HG03354 (cell line): ENCODE data around the gene DMD.
"Not testable (repeated sequence)": the region's sequence is repeated elsewhere in the genome, so short reads cannot be mapped to it uniquely, and the experiment has no call there.

Experiments
- ATAC-seq: cut with Tn5 transposase; IDR thresholded peaks from one replicate; pipeline ENCODE4 v1.9.1; 2021; ENCODE audit warnings: mild to moderate bottlenecking; ENCODE audit not compliant: unreplicated experiment, poor library complexity, severe bottlenecking

DMD gene

GRCh38 chrX:31593353-31593752 is 1618.0 kb downstream of the DMD start:
- no peak for ATAC-seq

GRCh38 chrX:31591355-31591754 is 1620.0 kb downstream of the DMD start:
- no peak for ATAC-seq

GRCh38 chrX:31590581-31591114 is 1620.7 kb downstream of the DMD start:
- no peak for ATAC-seq

- no peak for ATAC-seq
Measured at GRCh38 chrX:31589503-31589902, 1621.8 kb downstream of the DMD start.

- no peak for ATAC-seq
Measured at GRCh38 chrX:31588355-31588754, 1623.0 kb downstream of the DMD start.

- not testable (repeated sequence) for ATAC-seq
Measured at GRCh38 chrX:31583892-31584291, 1627.5 kb downstream of the DMD start.

- ATAC-seq, result no peak
Measured at GRCh38 chrX:31580726-31581125, 1630.6 kb downstream of the DMD start.

GRCh38 chrX:31580227-31580626 is 1631.1 kb downstream of the DMD start:
- no peak for ATAC-seq

GRCh38 chrX:31572360-31572759 is 1639.0 kb downstream of the DMD start:
- no peak for ATAC-seq

GRCh38 chrX:31570658-31571057 is 1640.7 kb downstream of the DMD start:
- no peak for ATAC-seq

GRCh38 chrX:31563792-31564191 is 1647.6 kb downstream of the DMD start:
- ATAC-seq, result no peak

GRCh38 chrX:31555506-31555905 is 1655.8 kb downstream of the DMD start:
- ATAC-seq, result no peak

GRCh38 chrX:31551913-31552312 is 1659.4 kb downstream of the DMD start:
- ATAC-seq, result no peak

- ATAC-seq, result no peak
Measured at GRCh38 chrX:31550158-31550557, 1661.2 kb downstream of the DMD start.

GRCh38 chrX:31547816-31548215 is 1663.5 kb downstream of the DMD start:
- no peak for ATAC-seq

- no peak for ATAC-seq
Measured at GRCh38 chrX:31547416-31547815, 1663.9 kb downstream of the DMD start.

GRCh38 chrX:31546126-31546525 is 1665.2 kb downstream of the DMD start:
- ATAC-seq, result no peak

- no peak for ATAC-seq
Measured at GRCh38 chrX:31545726-31546125, 1665.6 kb downstream of the DMD start.

GRCh38 chrX:31545191-31545590 is 1666.2 kb downstream of the DMD start:
- ATAC-seq, result no peak

- no peak for ATAC-seq
Measured at GRCh38 chrX:31543634-31544033, 1667.7 kb downstream of the DMD start.

- no peak for ATAC-seq
Measured at GRCh38 chrX:31542566-31542965, 1668.8 kb downstream of the DMD start.

- ATAC-seq, result no peak
Measured at GRCh38 chrX:31540313-31540712, 1671.0 kb downstream of the DMD start.
